ENCODE results near the gene SLC16A5.
"Not testable (repeated sequence)": the region's sequence is repeated elsewhere in the genome, so short reads cannot be mapped to it uniquely, and the experiment has no call there.

SLC16A5 gene

DNA sequence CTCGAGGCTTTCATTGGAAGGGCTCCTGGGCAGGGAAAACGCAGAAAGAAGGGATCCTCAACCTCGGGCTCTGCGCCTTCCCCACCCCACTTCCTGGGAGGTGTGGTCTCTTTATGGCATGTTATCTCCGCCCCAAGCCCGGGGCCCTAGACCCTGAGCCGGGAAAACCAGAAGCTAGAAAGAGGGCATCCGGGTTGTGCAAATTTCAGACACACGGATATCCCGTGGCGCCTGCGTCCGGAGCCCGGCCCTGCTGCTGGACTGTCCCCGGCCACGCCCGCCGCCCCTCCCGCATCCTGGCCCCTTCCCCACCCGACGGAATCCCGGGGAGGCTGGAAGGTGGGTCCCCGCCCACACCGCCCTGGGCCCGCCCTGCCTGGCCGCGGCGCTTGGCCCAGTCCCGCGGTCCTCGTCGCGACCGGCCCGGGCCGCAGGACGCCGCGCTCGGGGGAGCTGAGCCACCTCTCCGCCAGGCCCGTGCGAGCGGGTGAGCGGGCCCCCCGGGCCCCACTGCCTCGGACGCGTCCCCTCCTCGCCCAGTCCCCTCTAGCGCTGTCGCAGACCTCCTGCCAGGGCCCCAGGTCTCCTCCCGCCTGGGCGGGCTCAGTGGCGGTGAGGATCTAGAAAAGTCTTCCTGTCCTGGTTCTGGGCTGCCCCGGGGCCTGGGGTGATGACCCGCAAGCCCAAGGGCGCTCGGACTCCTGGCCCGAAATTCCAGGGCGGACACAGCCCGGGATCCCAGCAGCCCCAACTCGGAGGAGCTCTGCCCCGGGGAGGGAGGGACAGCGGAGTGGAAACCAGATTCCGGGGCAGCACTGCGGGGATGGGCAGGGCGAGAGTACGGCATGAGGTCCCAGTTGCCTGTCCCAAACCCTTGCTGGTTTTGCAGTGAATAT lies at the start of gene SLC16A5:
TSS of gene SLC16A5 (plus strand) at position 397 of the 896 bp plus-strand sequence. CDS start 5,683 bp downstream, outside the sequence.
- peak in 1 of 2 donors; percentile 27 for DNase-seq

GRCh38 chr17:75039238-75039637 lies 48.5 kb upstream of the SLC16A5 start:
- DNase-seq, result no peak

- DNase-seq, result no peak
Measured at GRCh38 chr17:75041656-75042280, 46.0 kb upstream of the SLC16A5 start.

GRCh38 chr17:75043789-75044188 lies 44.0 kb upstream of the SLC16A5 start:
- DNase-seq, result not testable (repeated sequence)

GRCh38 chr17:75044716-75045115 lies 43.0 kb upstream of the SLC16A5 start:
- no peak for DNase-seq

- not testable (repeated sequence) for DNase-seq
Measured at GRCh38 chr17:75045946-75046406, 41.8 kb upstream of the SLC16A5 start.

DNA sequence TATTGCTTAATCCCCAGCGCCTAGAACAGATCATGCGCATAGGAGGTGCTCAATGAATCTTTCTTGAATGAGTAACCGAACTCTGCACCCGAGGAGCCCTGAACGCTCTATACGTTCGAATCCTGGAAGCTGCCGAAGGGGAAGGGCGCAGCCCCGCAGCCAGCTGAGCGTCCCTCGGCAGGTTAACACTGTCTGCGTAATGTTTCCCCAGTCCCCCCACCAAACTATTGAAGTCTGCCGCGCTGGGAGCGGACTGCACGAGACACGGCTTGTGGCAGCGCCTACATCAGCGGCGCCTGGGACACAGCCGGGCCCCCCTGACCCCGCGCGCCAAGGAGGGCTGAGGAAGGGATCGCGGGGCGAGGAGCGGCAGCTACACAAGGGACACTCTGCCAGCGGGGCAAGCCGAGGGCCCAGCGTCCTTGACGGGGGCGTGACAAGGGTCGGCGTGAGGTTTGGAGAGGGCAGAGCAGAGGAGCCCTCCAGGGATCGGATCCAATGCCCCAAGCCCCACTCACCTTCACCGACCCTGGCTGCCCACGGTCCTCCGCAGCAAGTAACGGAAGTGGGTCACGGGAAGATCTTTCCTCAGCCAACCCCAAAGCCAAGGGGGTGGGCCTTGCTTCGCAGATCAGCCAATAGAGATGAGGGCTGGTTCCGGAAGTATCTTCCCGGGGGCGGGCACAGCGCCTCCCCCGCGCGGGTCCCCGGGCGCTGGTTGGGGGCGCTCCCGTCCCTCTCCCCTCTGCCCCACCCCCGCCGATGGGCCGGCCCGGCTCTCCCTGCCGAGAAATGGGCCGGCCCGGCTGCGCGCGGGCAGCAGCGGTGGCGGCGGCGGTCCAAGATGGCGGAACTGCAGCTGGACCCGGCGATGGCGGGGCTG lies 41.1 kb upstream of the SLC16A5 start, which contains the start of the genes ATP5PD and KCTD2:
TSS of gene ATP5PD (minus strand) at position 563 of the 883 bp plus-strand sequence. CDS start 4,319 bp downstream, outside the sequence.
TSS of gene KCTD2 (plus strand) at position 819 of the 883 bp plus-strand sequence. CDS start at position 845, 26 bp downstream.
- peak; percentile 92 to 94 for DNase-seq

- peak; percentile 29 to 38 for DNase-seq
Measured at GRCh38 chr17:75047398-75048098, 40.2 kb upstream of the SLC16A5 start.

GRCh38 chr17:75048249-75048878 lies 39.4 kb upstream of the SLC16A5 start:
- DNase-seq, result no peak

DNA sequence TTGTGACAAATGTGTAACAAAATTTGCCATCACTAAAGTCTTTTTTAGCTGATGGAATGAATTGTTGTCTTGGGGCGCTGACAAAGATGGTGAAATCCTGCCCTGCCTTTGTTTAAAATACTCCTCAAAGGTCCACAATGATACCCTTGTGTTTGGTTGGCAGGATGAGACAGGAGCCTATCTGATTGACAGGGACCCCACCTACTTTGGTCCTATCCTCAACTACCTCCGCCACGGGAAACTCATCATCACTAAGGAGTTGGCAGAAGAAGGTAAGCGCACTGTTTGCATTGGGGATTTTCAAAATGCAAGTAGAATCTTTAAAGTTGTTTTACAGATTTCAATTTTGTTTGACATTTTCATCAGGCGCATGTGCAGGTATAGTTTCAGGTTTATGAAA lies 38.7 kb upstream of the SLC16A5 start:
- no peak for DNase-seq

DNA sequence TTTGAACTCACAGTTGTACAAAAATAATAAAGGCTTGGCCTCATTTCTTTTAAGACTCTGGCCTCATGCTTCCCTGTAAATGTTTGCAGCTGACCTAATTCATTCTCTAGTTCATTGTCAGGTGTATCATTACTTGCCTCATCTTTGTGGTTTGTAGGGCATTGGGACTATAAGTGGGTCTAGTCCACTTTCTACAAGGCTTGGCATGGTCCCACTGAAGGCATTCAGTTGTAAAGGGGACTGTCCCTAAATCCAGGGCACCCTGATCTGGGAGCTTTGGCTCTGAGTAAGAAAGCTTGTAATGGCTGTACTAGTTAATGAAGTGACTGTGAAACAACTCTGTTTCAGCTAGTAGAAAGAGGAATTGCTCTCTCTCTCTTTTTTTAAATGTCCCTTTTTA lies 38.0 kb upstream of the SLC16A5 start:
- DNase-seq, result no peak

GRCh38 chr17:75051941-75052340 lies 35.8 kb upstream of the SLC16A5 start:
- no peak for DNase-seq

DNA sequence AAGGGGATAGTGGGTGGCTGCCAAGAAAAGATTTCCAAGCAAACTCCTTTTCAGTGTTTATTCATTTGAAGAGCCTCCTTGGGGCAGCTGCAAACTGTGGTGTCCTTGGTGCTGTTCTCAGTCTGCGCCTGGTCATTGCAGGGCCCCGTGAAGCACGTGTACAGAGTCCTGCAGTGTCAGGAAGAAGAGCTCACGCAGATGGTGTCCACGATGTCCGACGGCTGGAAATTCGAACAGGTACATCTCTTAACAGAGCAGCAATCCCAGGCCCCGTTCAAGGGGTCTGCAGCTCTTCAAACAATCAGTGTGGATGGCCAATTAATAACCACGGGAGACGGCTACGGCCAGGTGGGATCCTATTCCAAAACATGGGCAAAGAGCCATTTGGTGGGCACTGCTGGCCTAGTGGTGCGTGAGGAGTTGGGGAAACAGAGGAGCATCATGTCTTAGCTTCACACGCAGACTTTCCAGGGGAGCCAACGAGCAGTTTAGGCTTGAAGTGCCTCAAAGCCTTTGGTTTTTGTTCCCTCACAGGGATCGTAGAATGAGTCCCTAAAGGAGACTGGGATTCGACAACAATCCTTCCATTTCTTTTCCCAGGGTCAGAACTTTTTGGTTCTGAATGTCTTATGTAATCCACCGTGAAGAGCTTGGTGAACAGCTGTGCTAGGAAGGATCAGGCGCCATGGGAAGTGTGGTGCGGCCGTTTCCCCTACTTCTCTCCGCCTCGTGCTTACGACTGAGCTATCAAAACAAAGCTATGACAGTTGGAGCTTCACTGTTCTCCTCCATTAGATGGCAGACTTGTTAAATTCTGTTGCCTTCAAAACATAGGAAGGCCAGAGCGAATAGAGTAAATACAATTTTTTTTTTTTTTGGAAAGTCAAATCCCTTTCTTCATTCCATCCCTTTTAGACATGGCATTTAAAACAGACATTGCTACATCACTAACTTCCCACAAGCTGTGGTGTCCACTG lies 28.1 kb upstream of the SLC16A5 start:
- DNase-seq, result no peak

DNA sequence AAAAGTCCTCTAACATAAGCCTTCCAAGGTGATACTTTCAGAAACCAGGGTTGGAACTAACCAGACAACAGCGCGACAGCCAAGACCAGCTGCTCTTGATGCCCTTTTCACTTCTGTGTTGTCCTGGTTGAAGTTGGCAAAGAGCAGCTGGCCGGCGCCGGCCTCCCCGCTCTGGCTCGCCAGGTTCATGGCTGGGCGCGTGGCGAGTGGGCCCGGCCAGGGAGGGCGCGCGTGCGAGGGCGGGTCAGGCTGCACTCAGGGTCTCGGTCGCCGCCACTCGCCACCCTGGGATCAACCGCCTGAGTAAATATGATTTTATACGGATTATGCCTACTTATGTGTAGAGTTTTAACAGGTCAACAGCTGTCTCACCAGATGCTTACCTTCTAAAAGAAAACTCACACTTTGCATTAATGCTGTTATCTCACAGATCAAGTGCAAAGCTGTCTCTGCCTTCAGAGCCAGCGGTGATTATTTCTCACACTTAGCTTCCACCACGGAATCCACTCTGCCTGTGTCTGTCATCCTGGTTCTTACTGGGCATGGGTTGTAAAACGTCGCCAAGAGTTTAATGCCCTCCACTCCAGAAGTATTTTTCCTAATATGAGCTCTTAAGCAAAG lies 27.2 kb upstream of the SLC16A5 start:
- no peak for DNase-seq

- DNase-seq, result no peak
Measured at GRCh38 chr17:75061055-75061438, 26.7 kb upstream of the SLC16A5 start.

DNA sequence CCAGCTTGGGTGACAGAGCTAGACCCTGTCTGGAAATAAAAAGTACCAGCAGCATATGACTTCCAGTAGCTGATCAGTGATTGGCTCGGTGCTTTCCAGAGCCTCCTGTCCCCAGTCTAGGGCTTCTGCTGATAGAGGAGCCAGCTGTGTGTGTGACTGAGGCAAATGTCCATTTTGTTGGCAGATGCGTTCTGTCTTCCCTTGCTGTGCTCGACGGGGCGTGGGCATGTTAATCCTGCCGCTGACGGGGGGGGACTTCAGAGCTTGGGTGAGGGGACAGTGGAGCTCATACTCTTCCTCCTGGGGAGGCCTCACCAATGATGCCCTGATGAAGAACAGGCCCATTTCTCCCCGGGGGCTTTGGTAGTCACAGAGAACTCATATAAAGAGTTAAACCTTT lies 26.1 kb upstream of the SLC16A5 start:
- DNase-seq, result no peak

- no peak for DNase-seq
Measured at GRCh38 chr17:75063201-75063600, 24.6 kb upstream of the SLC16A5 start.

DNA sequence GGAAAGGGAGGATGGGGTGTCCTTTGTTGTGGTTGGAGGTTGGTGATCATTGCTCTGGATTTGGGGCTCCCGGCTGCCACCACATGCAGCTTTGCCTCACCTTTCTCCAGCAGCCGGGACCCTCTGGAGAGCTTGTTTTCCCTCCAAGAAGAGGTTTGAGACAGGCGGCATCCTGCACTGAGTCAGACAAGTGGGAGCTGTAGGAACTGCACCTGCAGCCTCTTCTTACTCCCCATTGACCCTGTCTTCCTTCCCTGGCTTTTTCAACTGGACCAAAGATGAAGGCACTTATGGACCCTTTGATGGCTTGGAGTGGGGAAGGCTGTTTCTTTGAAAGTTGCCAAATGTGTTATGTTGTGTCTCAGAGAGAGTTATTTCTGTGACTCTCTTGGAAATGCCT lies 24.1 kb upstream of the SLC16A5 start:
- no peak for DNase-seq

- no peak for DNase-seq
Measured at GRCh38 chr17:75064040-75064439, 23.7 kb upstream of the SLC16A5 start.

DNA sequence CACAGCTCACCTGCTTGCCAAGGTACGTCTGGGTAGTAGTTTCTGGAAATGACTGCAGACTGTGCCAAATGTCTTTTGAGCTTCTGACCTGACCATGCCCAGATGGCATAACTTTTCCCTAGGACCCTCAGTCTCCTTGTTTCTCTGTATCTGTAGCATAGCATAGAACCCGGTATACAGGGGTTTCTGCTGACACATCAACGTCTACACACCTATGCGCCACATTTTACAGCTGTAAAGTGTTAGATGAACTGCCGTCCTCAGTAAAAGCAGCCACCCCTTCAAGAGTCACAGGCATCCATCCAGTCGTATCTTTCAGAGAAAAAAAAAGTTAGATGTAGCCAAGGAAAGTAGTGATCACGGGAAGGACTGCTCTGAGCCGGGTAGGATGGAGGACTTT lies 23.3 kb upstream of the SLC16A5 start:
- no peak for DNase-seq

All from activated CD4-positive, alpha-beta T cell treated with anti-CD3 and anti-CD28 coated beads for 4 hours (primary cell).